HepG2 (cell line): ENCODE results near the gene DPP7. TPM values are rescaled to one million over a fixed set of nuclear protein-coding genes. Genes with fewer than 3 reads are reported as not detected.
A peak's percentile ranks its signal among the peaks of the same experiment; 100 is the strongest.

Source experiments
- BCLAF1 ChIP-seq: fragments of 450-650 bp; IDR thresholded peaks from 2 replicates; pipeline ENCODE4 v1.6.1; 2017; ENCODE audit warnings: mild to moderate bottlenecking
- FOSL1 ChIP-seq: sonication (generic); formaldehyde crosslinking; IDR thresholded peaks from 2 replicates; pipeline ENCODE4 v1.9.0; 2021; ENCODE audit warnings: missing genetic modification reagents, borderline replicate concordance
- SOX13 ChIP-seq, 3 experiments: fragments of 450-650 bp in 1 of 3; sonication (generic) in 1 of 3; formaldehyde crosslinking in 1 of 3; IDR thresholded peaks in 2 of 3; conservative IDR thresholded peaks in 1 of 3; 2 replicates each; pipeline versions ENCODE4 v1.5.0 to v1.6.1; 2016 to 2020; ENCODE audit warnings: antibody characterized with exemption in 1 of 3, mild to moderate bottlenecking in 1 of 3, missing compliant biosample characterization in 1 of 3, missing genetic modification reagents in 1 of 3, moderate library complexity in 1 of 3
- SOX6 ChIP-seq, 2 experiments: fragments of 450-650 bp in 1 of 2; sonication (generic) in 1 of 2; formaldehyde crosslinking in 1 of 2; IDR thresholded peaks; 2 replicates each; pipeline versions ENCODE4 v1.4.0 to v1.6.1; 2017 to 2020; ENCODE audit warnings: antibody characterized with exemption in 1 of 2, mild to moderate bottlenecking in 1 of 2, missing genetic modification reagents in 1 of 2
- TMF1 ChIP-seq: sonication (generic); formaldehyde crosslinking; IDR thresholded peaks from 2 replicates; pipeline ENCODE4 v1.8.1; 2022; ENCODE audit warnings: low read depth, missing genetic modification reagents
- ZNF343 ChIP-seq: sonication (generic); formaldehyde crosslinking; IDR thresholded peaks from 2 replicates; pipeline ENCODE4 v1.4.0; 2020; ENCODE audit warnings: mild to moderate bottlenecking, missing genetic modification reagents
- ZNF569 ChIP-seq: sonication (generic); formaldehyde crosslinking; IDR thresholded peaks from 2 replicates; pipeline ENCODE4 v1.5.0; 2020; ENCODE audit warnings: mild to moderate bottlenecking, missing genetic modification reagents, moderate library complexity, borderline replicate concordance
- ZNF570 ChIP-seq: sonication (generic); formaldehyde crosslinking; IDR thresholded peaks from 2 replicates; pipeline ENCODE4 v1.4.0; 2020; ENCODE audit warnings: mild to moderate bottlenecking, missing genetic modification reagents, borderline replicate concordance
- ZNF674 ChIP-seq: sonication (generic); formaldehyde crosslinking; IDR thresholded peaks from 2 replicates; pipeline ENCODE4 v1.5.0; 2020; ENCODE audit warnings: low read depth, mild to moderate bottlenecking, missing genetic modification reagents
- ZNF710 ChIP-seq: sonication (generic); formaldehyde crosslinking; IDR thresholded peaks from 2 replicates; pipeline ENCODE4 v1.5.0; 2020; ENCODE audit warnings: mild to moderate bottlenecking, missing genetic modification reagents, borderline replicate concordance
- ZNF775 ChIP-seq: sonication (generic); formaldehyde crosslinking; IDR thresholded peaks from 2 replicates; pipeline ENCODE4 v1.4.0; 2020; ENCODE audit warnings: missing genetic modification reagents, mild to moderate bottlenecking, moderate library complexity, borderline replicate concordance
- ZNF878 ChIP-seq: sonication (generic); formaldehyde crosslinking; IDR thresholded peaks from 2 replicates; pipeline ENCODE4 v1.8.1; 2023; ENCODE audit warnings: mild to moderate bottlenecking, missing genetic modification reagents, moderate library complexity
- ZSCAN22 ChIP-seq: sonication (generic); formaldehyde crosslinking; IDR thresholded peaks from 2 replicates; pipeline ENCODE4 v1.4.0; 2020; ENCODE audit warnings: mild to moderate bottlenecking, missing genetic modification reagents
- polyA plus RNA-seq, 8 experiments: library from polyadenylated mRNA; depleted of rRNA in 3 of 8; stranded (reverse) in 7 of 8; unstranded in 1 of 8; fragments of >200 nt; fragmentation: Illumina TruSeq in 4 of 8; extraction: Trizol in 4 of 8; gene quantifications; 2 replicates each; pipeline versions ENCODE4 v1.2.1 to v1.2.3, GENCODE V29; 2011 to 2016; ENCODE audit warnings: low read depth in 4 of 8, missing spikeins in 1 of 8, mixed read lengths in 1 of 8; ENCODE audit not compliant: insufficient read depth in 1 of 8
- total RNA-seq, 5 experiments: library from RNA; depleted of rRNA; stranded (reverse); fragments of >200 nt; fragmentation: Illumina TruSeq; extraction: Trizol; gene quantifications; 2 replicates each; pipeline ENCODE4 v1.2.3, GENCODE V29; 2016; ENCODE audit warnings: low read depth in 1 of 5

DPP7 gene
- total and polyA plus RNA-seq, 2 of the 13 experiments (the other 11 are each of a cell fraction or from before 2014, with no cell fraction given) = 1.2 to 4.5 TPM

GRCh38 chr9:137128158-137128861 lies 13.8 kb upstream of the DPP7 start (continued):
- TF ChIP-seq TMF1 (CRISPR knock-in tag) = no peak
- no peak for TF ChIP-seq FOSL1 (CRISPR knock-in tag)
- TF ChIP-seq BCLAF1 = no peak
- no peak for TF ChIP-seq ZNF878 (CRISPR knock-in tag)
- no peak for TF ChIP-seq SOX13 (IDR thresholded peaks at IDR 0.05)
- TF ChIP-seq SOX13 (CRISPR knock-in tag; conservative IDR thresholded peaks at IDR 0.05 in 1 of 2, IDR thresholded peaks at IDR 0.05 in 1 of 2) = no peak
- TF ChIP-seq ZNF569 (CRISPR knock-in tag) = no peak
- 0 out of 2 replicates have a peak, but pooled peaks have one; percentile 19 for TF ChIP-seq ZNF570 (CRISPR knock-in tag)
- TF ChIP-seq ZNF343 (CRISPR knock-in tag) = 0 out of 2 replicates have a peak, but pooled peaks have one; percentile 14
- no peak for TF ChIP-seq ZNF674
- TF ChIP-seq ZNF775 (CRISPR knock-in tag) = 0 out of 2 replicates have a peak, but pooled peaks have one; percentile 62
- TF ChIP-seq ZNF710 (CRISPR knock-in tag) = peak; percentile 53; the same call in 1 of the 2 replicates
- TF ChIP-seq ZSCAN22 (CRISPR knock-in tag) = 0 out of 2 replicates have a peak, but pooled peaks have one; percentile 25
- TF ChIP-seq SOX6 (IDR thresholded peaks at IDR 0.05) = no peak
- no peak for TF ChIP-seq SOX6 (CRISPR knock-in tag; IDR thresholded peaks at IDR 0.05)
